ENCODE data around the gene CIZ1.
"Not testable (repeated sequence)": the region's sequence is repeated elsewhere in the genome, so short reads cannot be mapped to it uniquely, and the experiment has no call there.

- peak in 2 of 3 experiments; percentile 23 to 33 for TF ChIP-seq CTCF (IDR thresholded peaks at IDR 0.05)
- not testable (repeated sequence) for TF ChIP-seq POLR2A (IDR thresholded peaks at IDR 0.05)
Measured at GRCh38 chr9:128181480-128181879, 9.9 kb downstream of the CIZ1 start.
